ENCODE results near the gene ARFRP1.

ARFRP1 gene, protein sequence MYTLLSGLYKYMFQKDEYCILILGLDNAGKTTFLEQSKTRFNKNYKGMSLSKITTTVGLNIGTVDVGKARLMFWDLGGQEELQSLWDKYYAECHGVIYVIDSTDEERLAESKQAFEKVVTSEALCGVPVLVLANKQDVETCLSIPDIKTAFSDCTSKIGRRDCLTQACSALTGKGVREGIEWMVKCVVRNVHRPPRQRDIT

DNA sequence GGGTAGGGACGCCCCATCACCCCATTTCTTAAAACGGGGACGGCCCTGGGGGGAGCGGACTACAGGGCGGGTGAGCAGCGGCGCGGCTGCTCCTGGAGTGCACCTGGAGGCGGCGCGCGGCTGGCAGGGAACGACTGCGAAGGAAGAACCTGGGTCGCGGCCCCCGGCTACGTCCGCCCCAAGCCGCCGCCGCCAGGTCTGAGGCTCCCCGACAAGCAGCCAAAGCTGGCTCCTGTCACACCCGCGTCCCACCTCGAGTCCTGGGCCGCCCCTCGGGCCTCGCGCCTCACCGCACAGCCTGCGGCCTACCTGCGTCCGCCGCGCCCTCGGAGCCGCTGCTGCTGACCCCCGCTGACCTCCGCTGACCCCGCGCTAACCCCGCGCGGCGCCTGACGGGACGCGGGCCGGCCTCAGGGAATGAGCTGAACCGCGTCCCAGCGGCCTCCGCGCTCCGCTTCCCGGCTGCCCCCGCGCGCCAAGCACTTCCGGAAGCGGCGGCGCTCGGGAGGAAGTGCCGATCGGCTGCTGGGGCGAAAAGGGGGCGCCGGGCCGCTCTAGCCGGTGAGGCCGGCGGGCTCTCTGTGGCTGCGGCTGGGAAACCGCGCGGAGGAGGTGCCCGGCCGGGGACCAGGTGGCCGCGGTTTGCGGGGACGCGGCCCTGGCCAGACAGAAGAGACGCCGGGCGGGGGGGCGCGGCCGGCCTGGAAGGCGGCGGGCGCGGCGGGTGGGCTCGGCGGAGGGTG lies at the start of gene ARFRP1, which contains the start of gene ZGPAT:
Gene ARFRP1, minus strand, starts transcription at position 419 of the 743 bp plus-strand sequence. CDS start 885 bp downstream, outside the sequence.
Gene ZGPAT, plus strand, starts transcription at position 482 of the 743 bp plus-strand sequence. CDS start 542 bp downstream, outside the sequence.
- DNase-seq: peak; percentile 93

DNA sequence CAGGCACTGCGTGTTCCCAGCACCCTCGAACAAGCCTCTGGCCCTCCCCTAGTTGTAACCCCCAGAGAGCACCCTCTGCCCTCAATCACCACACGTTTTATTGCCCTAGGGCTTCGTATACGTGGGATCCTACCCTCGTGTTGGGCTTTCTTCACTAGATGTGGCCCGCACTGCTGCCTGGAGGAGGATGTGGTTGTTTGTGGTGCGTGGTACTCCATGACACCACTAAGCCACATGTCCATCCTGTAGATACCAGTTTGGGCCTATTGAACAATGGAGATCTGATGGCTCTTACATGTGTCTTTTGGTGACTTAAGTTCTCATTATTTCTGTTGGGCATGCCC lies 48.8 kb upstream of the ARFRP1 start:
- DNase-seq: peak; percentile 38

GRCh38 chr20:63755933-63756647 lies 48.3 kb upstream of the ARFRP1 start:
- DNase-seq: no peak

- DNase-seq: no peak
Observed at GRCh38 chr20:63754008-63754407, 46.2 kb upstream of the ARFRP1 start.

DNA sequence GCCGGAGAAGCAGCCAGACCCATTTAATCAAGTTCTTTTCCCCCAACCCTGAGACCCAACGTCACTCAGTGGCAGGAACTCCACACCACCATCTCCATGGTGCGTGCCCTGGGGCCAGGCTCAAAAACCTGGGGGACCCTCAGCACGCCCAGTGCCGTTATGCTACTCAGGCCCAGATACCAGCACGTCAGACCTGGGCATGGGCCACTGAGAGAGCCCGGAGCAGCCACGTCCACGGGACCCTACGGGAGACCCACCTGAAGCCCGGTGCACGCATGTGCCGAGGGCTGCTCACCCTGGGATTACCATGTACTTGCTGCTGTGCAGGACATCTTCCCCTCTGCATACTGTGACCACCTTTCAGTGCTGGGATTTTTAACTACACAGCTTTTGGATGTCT lies 45.6 kb upstream of the ARFRP1 start:
- DNase-seq: no peak

DNA sequence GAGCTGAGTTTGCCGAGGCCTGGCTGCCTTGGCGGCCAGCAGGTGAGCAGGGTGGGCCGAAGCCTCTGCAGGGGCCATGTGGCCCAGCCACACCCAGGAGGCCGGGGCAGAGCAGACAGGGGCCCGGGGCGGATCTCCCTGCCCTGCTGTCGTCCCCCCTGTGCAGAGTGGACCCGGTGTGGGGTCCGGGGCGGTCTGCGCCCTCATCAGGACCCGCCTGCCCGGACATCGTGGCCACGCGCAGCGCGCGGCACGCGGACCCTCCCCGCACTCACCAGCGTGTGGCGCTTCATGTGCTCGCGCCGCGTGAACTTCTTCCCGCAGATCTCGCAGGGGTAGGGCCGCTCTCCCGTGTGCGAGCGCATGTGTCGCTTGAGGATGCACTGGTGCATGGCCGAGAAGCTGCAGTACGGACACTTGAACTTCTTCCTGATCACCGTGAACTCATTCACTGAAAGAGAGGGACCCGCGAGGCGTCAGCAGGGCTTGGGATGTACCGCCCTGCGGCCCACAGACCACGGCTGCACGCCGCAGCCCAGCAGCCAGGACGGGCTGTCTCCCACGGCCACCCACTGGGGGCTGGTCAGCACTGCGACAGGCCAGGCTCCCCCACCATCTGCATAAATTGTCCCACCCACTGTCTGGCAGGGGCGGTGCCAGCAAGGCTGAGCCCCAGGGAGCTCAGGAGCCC lies 44.8 kb upstream of the ARFRP1 start:
- no peak for DNase-seq

DNA sequence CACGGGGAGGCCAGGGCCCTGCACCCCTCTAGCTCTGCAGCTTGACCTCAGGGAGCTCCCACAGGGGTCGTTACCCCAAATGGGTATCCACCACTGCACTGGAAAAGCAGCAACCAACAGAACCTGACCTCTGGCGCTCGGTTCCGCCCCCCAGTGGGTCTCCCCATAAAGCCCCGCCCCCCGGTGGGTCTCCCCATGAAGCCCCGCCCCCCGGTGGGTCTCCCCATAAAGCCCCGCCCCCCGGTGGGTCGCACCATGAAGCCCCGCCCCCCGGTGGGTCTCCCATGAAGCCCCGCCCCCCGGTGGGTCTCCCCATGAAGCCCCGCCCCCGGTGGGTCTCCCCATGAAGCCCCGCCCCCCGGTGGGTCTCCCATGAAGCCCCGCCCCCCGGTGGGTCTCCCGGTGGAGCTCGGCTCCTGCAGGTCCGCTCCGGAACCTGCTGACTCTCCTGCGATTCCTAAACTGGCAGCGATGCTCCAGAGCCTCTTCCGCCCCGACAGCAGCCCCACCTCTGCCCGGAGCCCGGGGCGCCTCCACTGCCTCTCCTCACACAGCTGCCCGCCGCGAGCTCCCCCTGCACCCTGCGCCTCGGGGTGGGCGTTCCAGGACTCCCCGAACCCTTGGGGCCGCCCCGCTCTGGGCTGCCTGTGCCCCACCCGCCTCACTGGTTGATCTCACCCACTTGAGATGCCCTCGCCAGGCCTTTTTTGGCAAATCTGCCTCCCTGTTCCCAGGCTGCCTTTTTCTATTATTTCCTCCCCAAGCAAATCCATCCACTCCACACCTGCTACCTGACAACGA lies 43.9 kb upstream of the ARFRP1 start:
- peak; percentile 34 for DNase-seq

DNA sequence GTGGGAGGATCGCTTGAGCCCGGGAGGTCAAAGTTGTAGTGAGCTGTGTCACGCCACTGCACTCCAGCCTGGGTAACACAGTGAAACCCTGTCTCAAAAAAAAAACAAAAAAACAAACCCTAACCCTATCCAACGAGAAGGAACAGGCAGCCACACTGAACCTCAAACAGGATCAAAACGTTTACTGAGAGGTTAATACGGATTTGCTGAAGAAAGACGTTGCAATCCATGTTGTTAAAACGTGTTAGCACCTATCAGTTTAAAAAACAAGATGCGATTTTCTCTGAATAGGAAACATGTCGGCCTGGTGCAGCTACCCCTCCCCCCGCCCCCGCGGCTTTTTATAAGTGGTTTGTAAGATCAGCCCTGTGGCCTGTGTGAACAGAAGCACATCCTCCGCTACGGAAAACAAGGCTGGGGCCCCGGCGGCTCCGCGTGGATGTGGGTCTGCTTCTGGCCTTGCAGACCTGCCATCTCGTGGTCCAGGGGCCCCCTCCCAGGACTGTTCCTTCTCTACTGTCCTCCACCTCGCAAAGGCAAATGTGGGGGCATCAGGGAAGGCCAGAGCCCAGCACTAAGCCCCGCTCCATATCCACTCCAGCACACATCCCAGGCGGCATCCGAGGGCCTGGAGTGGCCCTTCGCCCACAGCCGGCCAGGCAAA lies 43.2 kb upstream of the ARFRP1 start:
- peak; percentile 64 for DNase-seq

GRCh38 chr20:63749597-63750508 lies 42.1 kb upstream of the ARFRP1 start:
- DNase-seq: no peak

DNA sequence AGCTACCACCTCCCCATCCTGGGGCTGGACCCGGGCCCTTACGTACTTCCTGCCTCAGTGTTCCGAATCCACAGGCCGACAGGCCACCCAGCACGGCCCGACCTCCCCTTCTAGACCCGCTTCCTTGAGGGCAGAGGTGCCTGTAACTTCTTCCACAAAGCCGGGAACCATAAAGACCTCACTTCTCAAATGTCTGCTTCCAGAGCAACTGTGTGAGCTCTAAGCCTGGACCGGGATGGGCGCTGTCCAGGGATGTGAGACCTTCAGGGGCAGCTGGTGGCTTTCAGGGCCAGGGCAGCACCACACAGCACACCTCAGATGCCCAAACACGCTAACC lies 41.1 kb upstream of the ARFRP1 start:
- DNase-seq: no peak

DNA sequence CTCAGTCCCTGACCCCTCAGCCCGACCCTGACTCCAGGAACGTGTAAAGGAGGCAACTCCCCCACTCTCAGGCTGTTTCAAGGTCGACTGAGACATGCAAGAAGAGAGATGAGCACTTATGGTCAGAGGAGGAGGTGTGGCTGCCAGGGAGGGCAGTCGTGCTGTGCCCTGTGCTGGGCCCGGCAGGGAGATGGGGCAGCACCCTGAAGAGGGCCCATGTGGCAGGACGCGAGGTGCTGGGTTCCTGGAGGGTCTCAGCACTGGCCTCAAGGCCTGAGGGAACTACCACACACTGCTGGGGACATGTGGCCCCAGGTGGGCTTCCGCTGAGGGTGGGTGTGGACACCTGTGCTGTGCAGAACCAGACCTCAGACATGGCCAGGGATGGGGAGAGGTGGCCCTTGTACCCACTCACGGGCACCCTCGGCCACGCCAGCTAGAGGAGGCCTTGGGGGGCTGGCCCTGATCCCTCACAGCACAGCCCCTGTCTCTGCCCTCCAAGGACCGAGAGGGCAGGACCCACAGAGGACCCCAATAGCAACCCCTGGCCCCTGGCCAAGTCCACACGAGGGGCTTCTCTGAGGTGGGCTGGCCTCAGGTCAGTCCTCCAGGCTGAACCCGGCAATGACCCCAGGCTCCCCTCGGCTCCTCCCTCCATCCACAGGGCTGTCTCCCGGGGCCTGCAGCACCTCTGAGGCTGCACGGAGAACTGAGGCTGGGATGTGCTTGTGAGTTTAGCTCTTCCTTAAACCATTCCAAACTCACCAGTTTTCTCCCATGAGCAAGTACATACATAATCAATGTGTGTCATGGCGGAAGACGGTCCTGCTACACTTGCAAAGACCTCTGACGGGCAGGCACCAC lies 40.5 kb upstream of the ARFRP1 start:
- DNase-seq: no peak

DNA sequence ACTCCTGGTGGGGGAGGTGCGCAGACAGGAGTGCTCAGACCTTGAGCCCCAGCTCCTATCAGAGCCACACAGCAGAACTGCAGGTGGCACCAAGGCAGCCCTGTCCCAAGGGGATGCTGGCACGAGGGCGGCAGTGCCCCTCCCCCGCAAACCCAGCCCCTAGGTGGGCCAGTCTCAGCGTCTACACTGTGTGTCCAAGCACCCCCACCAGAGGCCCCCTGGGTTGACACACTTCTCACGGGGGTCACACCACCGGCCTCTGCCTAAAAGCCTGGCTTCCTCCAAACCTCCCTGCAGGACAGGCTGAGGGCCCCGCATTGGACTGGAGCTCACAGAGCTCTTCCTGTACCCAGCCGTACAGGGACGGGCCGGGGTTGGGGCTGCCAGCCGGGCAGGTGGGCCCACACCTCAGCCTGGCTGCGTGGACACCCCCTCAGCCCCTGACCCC lies 39.9 kb upstream of the ARFRP1 start:
- DNase-seq: no peak

DNA sequence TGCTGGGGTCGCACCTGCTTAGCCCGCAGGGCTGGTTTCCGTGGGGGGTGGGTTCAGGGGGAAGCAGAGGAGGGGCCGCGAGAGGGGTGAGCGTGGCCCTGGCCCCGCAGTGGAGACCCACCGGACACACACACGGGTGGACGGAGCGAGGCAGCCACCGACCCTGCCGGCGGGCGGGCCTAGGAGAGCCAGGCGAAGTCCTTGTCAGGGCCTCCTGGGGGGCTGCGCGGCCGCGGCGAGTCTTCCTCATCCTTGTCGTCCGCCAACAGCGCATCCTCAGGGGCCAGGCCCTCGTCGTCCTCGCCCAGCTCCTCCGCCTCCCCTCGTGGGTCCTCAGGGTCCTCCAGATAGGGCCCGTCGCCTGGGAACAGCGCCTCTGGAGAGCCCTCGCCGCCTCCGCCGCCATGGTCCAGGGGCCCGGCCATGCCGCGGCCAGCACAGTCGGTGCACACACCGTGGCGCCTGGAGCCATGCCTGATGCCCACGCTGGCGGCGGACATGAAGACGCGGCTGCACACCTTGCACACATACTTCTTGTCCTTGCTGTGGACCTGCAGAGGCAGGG lies 39.1 kb upstream of the ARFRP1 start:
- DNase-seq: no peak

DNA sequence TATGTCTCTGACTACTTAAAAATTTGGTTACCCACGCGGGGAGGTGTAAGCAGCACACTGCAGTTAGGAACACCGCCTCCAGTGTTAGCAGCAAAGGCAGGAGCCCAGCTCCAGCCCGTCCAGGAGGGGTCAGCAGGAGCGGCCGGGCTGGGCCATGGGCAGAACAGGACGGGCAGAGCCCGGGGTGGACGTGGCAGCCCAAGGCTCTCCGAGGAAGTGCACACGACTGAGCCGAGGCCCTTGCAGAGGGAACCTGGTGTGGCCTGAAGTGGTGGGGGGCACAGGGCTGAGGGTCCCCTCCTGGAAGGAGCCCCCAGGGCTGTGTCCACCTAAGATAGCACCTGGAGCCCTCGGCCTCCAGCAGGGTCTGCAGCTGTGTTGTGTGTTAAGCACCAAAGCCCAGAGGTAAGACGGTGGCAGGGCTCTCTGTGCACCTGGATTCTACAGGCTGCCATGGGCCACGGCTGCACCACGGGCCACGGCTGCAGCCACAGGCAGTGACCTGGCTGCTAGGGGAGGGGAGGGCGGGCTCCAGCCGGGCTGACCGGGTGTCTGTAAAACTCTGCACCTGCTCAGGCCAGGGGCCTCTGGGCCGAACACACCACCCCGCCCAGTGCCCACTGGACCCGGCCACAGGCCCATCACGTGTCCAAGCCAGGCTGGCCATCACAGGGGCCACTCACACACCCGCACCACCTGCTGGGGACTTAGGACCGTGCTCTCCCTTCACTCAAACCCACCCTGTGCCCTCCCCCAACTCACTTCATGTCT lies 38.4 kb upstream of the ARFRP1 start:
- DNase-seq: no peak

GRCh38 chr20:63745424-63745805 lies 37.6 kb upstream of the ARFRP1 start:
- no peak for DNase-seq

DNA sequence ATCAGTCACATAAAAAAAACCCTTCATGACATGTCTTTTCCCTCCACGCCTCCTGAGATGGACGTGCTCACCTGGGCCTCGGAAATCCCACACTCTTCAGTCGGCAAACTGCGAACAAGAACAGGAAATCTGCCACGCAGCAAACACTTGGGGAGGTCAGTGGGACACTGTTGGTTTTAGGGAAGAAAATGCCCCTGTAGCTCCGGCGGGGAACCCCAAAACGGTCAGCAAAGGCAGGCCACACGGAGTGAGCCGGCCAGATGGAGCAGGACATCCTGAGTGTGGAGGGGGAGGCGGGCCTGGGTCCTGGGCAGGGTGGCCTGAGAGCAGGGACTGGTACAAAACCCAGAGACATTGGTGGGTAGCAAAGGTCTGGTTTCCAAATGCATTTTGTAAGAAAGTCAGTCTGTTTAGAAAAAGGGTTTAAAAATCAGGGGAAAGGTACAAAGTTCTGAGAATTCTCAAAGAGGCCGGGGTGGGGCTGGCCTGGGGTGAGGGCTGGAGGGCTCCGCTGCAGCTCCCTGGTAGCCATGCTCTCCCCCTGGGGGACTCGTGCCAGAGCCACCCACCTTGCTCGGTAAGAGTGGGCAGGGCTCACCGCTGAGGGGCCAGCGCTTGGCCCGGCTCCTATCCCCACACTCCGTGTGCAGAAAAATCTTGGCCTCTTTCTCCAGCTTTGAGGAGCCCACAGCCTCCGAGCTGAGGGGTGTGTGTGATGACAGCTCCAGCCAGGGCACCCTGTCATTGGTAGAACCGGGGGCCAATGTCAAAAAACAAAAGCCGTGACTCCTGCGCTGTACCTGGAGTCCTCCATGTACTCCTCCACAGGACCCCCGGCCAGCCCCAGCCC lies 37.0 kb upstream of the ARFRP1 start:
- no peak for DNase-seq

DNA sequence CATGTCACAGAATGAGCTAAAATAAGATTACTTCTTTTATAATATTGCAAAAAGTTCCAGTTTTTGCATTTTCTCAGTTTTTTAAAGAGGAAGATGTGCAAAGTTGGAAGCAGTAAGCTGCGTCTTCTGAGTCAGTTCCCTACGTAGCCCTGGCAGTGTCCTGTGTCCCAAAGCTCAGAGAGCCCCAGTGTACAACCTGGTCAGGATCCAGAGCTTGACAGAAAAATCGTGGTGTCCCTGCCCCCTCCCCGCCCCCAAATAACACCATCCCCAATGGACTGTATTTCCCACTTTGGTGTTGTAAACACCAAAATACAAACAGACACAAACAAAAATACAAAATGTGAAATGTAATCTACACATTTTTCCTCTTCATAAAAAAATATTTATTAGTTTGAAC lies 36.4 kb upstream of the ARFRP1 start:
- no peak for DNase-seq
